ENCODE results near the gene TSPAN9. TPM values are rescaled to one million over a fixed set of nuclear protein-coding genes. Genes with fewer than 3 reads are reported as not detected.

TSPAN9 gene
- total and polyA plus RNA-seq, 2 donors from 2014 or later, result 62.4 to 81.6 TPM

GRCh38 chr12:3253682-3254275, 176.6 kb downstream of the TSPAN9 start:
- no peak overlapping the region for H3K4me3 ChIP-seq (ENCODE audit: low read length in 3 of 3)
- intact Hi-C loops (cut with DNase I), result no loop called here
- H3K27me3 ChIP-seq (ENCODE audit: control insufficient read depth, insufficient read depth, low read length), result no peaks in the 10 kb centered on the region
- H3K4me1 ChIP-seq (ENCODE audit: control insufficient read depth in 2 of 3, insufficient read depth in 2 of 3, low read depth in 1 of 3, low read length in 3 of 3), result peaks cover 0 to 18% (median 12%) of the 10 kb centered on the region in 3 donors
- H3K36me3 ChIP-seq (ENCODE audit: control insufficient read depth in 2 of 3, insufficient read depth in 3 of 3, low read length in 3 of 3), result peaks cover 0 to 4% (median 0%) of the 10 kb centered on the region in 3 donors
- DNase-seq (no peak), FAIRE-seq (no peak)
- H3K9me3 ChIP-seq (ENCODE audit: control insufficient read depth in 2 of 3, insufficient read depth in 1 of 3, low read length in 3 of 3), result no peaks in the 10 kb centered on the region
- H3K9ac ChIP-seq (ENCODE audit: low read length in 3 of 3), result no peak overlapping the region
- TF ChIP-seq CTCF (IDR thresholded peaks at IDR 0.05; ENCODE audit: borderline replicate concordance, extremely low read depth, insufficient read depth), result no peak
- no peak overlapping the region for H3K27ac ChIP-seq (ENCODE audit: low read depth in 2 of 2, low read length in 2 of 2)

GRCh38 chr12:3255057-3255456, 177.9 kb downstream of the TSPAN9 start:
- Histone ChIP-seq H3K36me3 (ENCODE audit: control insufficient read depth in 2 of 3, insufficient read depth in 3 of 3, low read length in 3 of 3) (peaks cover 0 to 4% (median 0%) of the 10 kb centered on the region in 3 donors), H3K27me3 (ENCODE audit: control insufficient read depth, insufficient read depth, low read length) (no peaks in the 10 kb centered on the region), H3K4me1 (ENCODE audit: control insufficient read depth in 2 of 3, insufficient read depth in 2 of 3, low read depth in 1 of 3, low read length in 3 of 3) (peaks cover 0 to 24% (median 14%) of the 10 kb centered on the region in 3 donors), H3K4me3 (ENCODE audit: low read length in 3 of 3) (no peak overlapping the region), H3K27ac (ENCODE audit: low read depth in 2 of 2, low read length in 2 of 2) (no peak overlapping the region), H3K9me3 (ENCODE audit: control insufficient read depth in 2 of 3, insufficient read depth in 1 of 3, low read length in 3 of 3) (no peaks in the 10 kb centered on the region), H3K9ac (ENCODE audit: low read length in 3 of 3) (no peak overlapping the region)
- DNase-seq (no peak), FAIRE-seq (no peak)
- intact Hi-C loops (cut with DNase I), result no loop called here
- TF ChIP-seq CTCF (IDR thresholded peaks at IDR 0.05; ENCODE audit: borderline replicate concordance, extremely low read depth, insufficient read depth), result no peak

- no peaks in the 10 kb centered on the region for H3K27me3 ChIP-seq (ENCODE audit: control insufficient read depth, insufficient read depth, low read length)
- intact Hi-C loops (cut with DNase I), result no loop called here
- no peak overlapping the region for H3K4me3 ChIP-seq (ENCODE audit: low read length in 3 of 3)
- no peak overlapping the region for H3K27ac ChIP-seq (ENCODE audit: low read depth in 2 of 2, low read length in 2 of 2)
- no peak for TF ChIP-seq CTCF (IDR thresholded peaks at IDR 0.05; ENCODE audit: borderline replicate concordance, extremely low read depth, insufficient read depth)
- FAIRE-seq (no peak), DNase-seq (no peak)
- H3K9ac ChIP-seq (ENCODE audit: low read length in 3 of 3), result no peak overlapping the region
- no peaks in the 10 kb centered on the region for H3K9me3 ChIP-seq (ENCODE audit: control insufficient read depth in 2 of 3, insufficient read depth in 1 of 3, low read length in 3 of 3)
- peaks cover 0 to 33% (median 24%) of the 10 kb centered on the region in 3 donors for H3K4me1 ChIP-seq (ENCODE audit: control insufficient read depth in 2 of 3, insufficient read depth in 2 of 3, low read depth in 1 of 3, low read length in 3 of 3)
- peaks cover 0 to 4% (median 0%) of the 10 kb centered on the region in 3 donors for H3K36me3 ChIP-seq (ENCODE audit: control insufficient read depth in 2 of 3, insufficient read depth in 3 of 3, low read length in 3 of 3)
Measured at GRCh38 chr12:3256103-3256631, 179.0 kb downstream of the TSPAN9 start.
